GM18867 (cell line): ENCODE data around the gene ISG20.

ENCODE experiments used
- ATAC-seq: cut with Tn5 transposase; IDR thresholded peaks from one replicate; pipeline ENCODE4 v1.9.1; 2021; ENCODE audit warnings: mild to moderate bottlenecking, moderate library complexity; ENCODE audit not compliant: unreplicated experiment

ISG20 gene

GRCh38 chr15:88652456-88653199 lies 13.8 kb downstream of the ISG20 start:
- no peak for ATAC-seq

GRCh38 chr15:88653200-88654064 lies 14.6 kb downstream of the ISG20 start:
- no peak for ATAC-seq

- ATAC-seq = no peak
Measured at GRCh38 chr15:88654430-88655102, 15.8 kb downstream of the ISG20 start.

GRCh38 chr15:88655103-88655553 lies 16.3 kb downstream of the ISG20 start:
- ATAC-seq = no peak

- no peak for ATAC-seq
Measured at GRCh38 chr15:88655800-88656488, 17.1 kb downstream of the ISG20 start.

- ATAC-seq = peak; percentile 89
Measured at GRCh38 chr15:88656760-88657221, 18.0 kb downstream of the ISG20 start.

GRCh38 chr15:88657326-88658069 lies 18.7 kb downstream of the ISG20 start:
- ATAC-seq = no peak

- ATAC-seq = no peak
Measured at GRCh38 chr15:88658070-88658965, 19.5 kb downstream of the ISG20 start.

GRCh38 chr15:88658972-88659931 lies 20.4 kb downstream of the ISG20 start:
- ATAC-seq = no peak

- ATAC-seq = no peak
Measured at GRCh38 chr15:88661041-88661700, 22.4 kb downstream of the ISG20 start.

GRCh38 chr15:88661761-88662556 lies 23.1 kb downstream of the ISG20 start:
- ATAC-seq = no peak

GRCh38 chr15:88663141-88663621 lies 24.4 kb downstream of the ISG20 start:
- ATAC-seq = no peak

- ATAC-seq = peak; percentile 47
Measured at GRCh38 chr15:88664151-88664778, 25.4 kb downstream of the ISG20 start.

- no peak for ATAC-seq
Measured at GRCh38 chr15:88674661-88675060, 35.8 kb downstream of the ISG20 start.

- no peak for ATAC-seq
Measured at GRCh38 chr15:88678755-88679154, 39.9 kb downstream of the ISG20 start.
